ENCODE data around the gene NINL.

NINL gene

DNA sequence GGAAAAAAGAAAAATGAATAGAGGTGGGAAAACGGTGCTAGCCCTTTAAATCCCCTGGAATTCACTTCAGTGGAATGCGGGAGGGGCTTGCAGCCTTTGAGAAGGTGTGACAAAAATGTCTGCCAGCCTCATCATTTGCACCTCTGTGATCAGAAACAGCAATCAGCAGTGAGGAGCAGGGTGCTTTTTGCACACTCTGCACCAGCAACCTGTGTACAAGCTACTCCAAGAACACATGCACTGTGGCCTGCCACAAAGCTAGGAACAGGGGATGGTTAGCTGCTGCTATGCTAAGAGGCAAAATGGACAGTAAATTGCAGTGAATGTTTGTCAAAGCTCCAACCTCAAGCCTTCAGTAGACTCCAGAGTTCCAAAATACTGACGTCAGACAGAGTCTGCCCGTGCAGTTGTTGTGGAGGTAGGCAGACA, 148.2 kb downstream of the NINL start:
- in situ Hi-C loops (cut with HindIII; ENCODE audit: low pct_unique_long_range_greater_than_20kb, low sequenced_read_pairs) = no loop called here
- DNase-seq (ENCODE audit: low read depth in 1 of 2, low spot score in 1 of 2) = peak; percentile 9 to 18
- TF ChIP-seq JUND (IDR thresholded peaks at IDR 0.05; ENCODE audit: low read depth) = no peak

- no peak for DNase-seq (ENCODE audit: low read depth in 1 of 2, low spot score in 1 of 2)
- in situ Hi-C loops (cut with HindIII; ENCODE audit: low pct_unique_long_range_greater_than_20kb, low sequenced_read_pairs) = no loop called here
- no peak for TF ChIP-seq JUND (IDR thresholded peaks at IDR 0.05; ENCODE audit: low read depth)
Measured at GRCh38 chr20:25424536-25424935, 160.8 kb downstream of the NINL start.

DNA sequence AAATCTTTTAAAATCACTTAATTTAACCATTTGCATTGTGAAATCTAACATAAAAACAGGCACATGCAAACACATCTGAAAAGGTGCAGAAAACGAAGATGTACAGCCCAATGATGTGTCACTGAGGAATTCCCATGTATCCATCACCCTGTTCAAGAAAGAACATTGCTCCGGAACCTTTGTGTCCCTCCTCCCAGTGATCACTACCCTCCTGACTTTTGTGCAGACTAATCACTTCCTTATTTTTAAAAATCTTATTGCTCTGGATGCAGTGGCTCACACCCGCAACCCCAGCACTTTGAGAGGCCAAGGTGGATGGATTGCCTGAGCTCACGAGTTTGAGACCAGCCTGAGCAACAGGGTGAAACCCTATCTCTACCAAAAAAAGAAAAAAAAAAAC, 163.3 kb downstream of the NINL start:
- no peak for DNase-seq (ENCODE audit: low read depth in 1 of 2, low spot score in 1 of 2)
- no peak for TF ChIP-seq JUND (IDR thresholded peaks at IDR 0.05; ENCODE audit: low read depth)
- in situ Hi-C loops (cut with HindIII; ENCODE audit: low pct_unique_long_range_greater_than_20kb, low sequenced_read_pairs) = no loop called here

DNA sequence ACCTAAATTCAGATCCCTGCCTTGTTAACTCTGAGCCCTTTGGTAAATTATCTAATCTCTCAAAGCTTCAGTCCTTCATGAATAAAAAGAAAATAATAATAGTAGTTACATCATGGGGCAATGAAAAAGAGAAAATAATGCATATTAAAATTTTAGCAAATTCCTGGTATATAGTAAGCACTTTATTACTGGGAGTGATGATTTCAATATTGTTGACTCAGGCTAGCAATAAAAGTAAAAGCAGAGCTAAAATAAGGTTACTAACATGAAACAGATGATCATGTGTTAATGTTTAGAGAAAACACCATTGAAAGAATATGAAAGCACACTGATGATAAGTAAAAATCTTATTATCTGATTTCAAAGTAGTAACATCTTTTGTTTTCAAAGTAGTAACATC, 164.2 kb downstream of the NINL start:
- no peak for DNase-seq (ENCODE audit: low read depth in 1 of 2, low spot score in 1 of 2)
- in situ Hi-C loops (cut with HindIII; ENCODE audit: low pct_unique_long_range_greater_than_20kb, low sequenced_read_pairs) = no loop called here
- TF ChIP-seq JUND (IDR thresholded peaks at IDR 0.05; ENCODE audit: low read depth) = no peak

DNA sequence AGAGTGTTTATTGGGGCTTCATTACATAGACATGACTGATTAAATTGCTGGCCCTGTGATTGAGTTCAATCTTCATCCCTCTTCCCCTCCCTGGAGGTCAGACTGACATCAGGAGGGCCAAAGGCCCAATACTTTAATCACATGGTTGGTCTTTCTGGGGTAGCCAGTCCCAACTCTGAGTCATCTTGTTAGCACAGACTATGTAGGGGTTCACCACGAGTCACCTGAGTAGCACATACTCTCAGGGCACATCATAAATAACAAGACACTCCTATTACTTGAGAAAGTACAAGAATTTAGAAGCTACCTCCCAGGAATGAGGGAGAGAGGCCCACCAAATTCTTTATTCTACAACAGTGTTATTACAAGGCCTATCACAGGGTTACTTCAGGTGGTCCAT, 166.6 kb downstream of the NINL start:
- no peak for DNase-seq (ENCODE audit: low read depth in 1 of 2, low spot score in 1 of 2)
- in situ Hi-C loops (cut with HindIII; ENCODE audit: low pct_unique_long_range_greater_than_20kb, low sequenced_read_pairs) = no loop called here
- no peak for TF ChIP-seq JUND (IDR thresholded peaks at IDR 0.05; ENCODE audit: low read depth)

GRCh38 chr20:25408890-25409289, 176.4 kb downstream of the NINL start:
- DNase-seq (ENCODE audit: low read depth in 1 of 2, low spot score in 1 of 2) = no peak
- no peak for TF ChIP-seq JUND (IDR thresholded peaks at IDR 0.05; ENCODE audit: low read depth)
- in situ Hi-C loops (cut with HindIII; ENCODE audit: low pct_unique_long_range_greater_than_20kb, low sequenced_read_pairs) = no loop called here

- TF ChIP-seq JUND (IDR thresholded peaks at IDR 0.05; ENCODE audit: low read depth) = no peak
- in situ Hi-C loops (cut with HindIII; ENCODE audit: low pct_unique_long_range_greater_than_20kb, low sequenced_read_pairs) = no loop called here
- no peak for DNase-seq (ENCODE audit: low read depth in 1 of 2, low spot score in 1 of 2)
Measured at GRCh38 chr20:25408170-25408547, 177.2 kb downstream of the NINL start.

GRCh38 chr20:25407311-25408169, 177.8 kb downstream of the NINL start, which contains the start of gene GINS1:
TSS of gene GINS1 (plus strand) at chr20:25407673. CDS start at chr20:25407821, 148 bp downstream.
- peak; percentile 80 to 94 for DNase-seq (ENCODE audit: low read depth in 1 of 2, low spot score in 1 of 2)
- no peak for TF ChIP-seq JUND (IDR thresholded peaks at IDR 0.05; ENCODE audit: low read depth)
- in situ Hi-C loops (cut with HindIII; ENCODE audit: low pct_unique_long_range_greater_than_20kb, low sequenced_read_pairs) = no loop called here
